IPS-NIHi7 (cell line): ENCODE results near the gene LEP.

Experiments
- DNase-seq: peaks from one replicate; pipeline ENCODE4 v3.0.0; 2012; ENCODE audit warnings: mixed read lengths; ENCODE audit errors: extremely low spot score

Gene LEP

DNA sequence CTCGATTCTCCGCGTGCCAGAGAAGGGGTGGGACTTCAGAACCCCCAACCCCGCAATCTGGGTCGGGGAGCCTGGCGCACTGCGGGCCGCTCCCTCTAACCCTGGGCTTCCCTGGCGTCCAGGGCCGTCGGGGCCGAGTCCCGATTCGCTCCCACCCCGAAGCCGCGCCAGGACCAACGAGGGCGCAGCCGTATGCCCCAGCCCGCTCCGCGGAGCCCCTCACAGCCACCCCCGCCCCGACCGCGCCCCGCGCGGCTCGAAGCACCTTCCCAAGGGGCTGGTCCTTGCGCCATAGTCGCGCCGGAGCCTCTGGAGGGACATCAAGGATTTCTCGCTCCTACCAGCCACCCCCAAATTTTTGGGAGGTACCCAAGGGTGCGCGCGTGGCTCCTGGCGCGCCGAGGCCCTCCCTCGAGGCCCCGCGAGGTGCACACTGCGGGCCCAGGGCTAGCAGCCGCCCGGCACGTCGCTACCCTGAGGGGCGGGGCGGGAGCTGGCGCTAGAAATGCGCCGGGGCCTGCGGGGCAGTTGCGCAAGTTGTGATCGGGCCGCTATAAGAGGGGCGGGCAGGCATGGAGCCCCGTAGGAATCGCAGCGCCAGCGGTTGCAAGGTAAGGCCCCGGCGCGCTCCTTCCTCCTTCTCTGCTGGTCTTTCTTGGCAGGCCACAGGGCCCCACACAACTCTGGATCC is at the start of gene LEP:
LEP (plus strand) TSS at position 583 of the 691 bp plus-strand sequence. CDS start 10,741 bp downstream, outside the sequence.
- no peak for DNase-seq

DNA sequence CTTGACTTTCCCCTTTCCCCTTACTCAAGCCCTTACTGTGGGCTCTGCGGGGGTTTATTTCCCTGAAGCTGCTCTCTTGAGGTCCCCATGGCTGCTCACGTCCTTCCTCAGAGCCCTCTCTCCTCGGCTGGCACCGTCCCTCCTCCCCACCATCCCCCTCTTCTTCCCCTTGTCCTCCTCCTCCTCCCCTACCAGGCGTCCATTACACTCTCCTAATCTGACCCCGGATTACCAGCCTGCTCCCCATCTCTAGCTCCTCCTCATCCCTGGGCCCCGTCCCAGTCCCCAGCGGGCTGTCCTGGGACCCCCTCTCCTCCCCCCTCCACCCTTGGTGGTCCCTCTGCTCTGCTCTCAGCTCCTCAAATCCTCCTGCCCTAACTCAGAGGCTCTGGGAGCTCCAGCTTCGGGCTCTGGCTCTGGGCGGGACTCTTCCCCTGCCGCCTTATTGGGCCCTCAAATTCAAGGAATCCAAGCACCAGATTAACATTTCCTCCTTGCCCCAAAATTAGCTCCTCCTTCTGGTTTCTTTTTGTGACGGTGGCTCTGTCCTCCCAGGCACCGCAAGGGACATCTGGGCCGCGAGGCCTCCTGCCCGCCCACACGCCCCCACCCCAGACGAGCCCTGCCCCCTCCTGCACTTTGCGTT is 48.5 kb upstream of the LEP start:
- DNase-seq: no peak

DNA sequence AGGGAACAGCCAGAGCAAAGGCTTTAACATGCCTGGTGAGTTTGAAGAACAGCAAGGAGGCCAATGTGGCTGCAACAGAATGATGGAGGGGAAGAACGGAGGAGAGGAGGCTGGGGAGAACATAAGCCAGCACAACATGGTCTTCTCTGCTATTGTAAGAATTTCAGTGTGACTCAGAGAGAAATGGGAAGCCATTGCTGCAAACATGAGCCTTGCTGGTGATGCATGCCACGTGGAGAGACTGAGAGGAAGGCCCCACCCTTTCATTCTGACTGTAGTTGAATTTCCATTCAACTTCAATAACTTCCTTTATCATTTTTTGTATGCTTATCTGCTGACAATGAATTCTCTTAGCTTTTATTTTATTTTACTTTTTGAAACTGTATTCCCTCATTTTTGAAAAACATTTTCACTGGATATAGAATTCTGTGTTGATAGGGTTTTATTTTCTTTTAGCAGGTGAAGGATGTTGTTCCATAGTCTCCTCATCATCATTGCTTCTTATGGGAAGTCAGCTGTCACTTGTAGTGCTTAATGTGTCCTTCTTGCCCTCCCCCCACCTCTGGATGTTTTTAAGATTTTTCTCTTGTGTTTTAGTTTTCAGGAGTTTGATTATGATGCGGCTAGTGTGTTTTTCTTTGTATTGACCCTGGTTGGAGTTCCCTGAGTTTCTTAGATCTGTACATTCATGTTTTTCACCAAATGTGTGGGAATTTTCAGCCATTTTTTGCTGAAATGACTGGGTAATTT is 46.4 kb upstream of the LEP start:
- DNase-seq: no peak

DNA sequence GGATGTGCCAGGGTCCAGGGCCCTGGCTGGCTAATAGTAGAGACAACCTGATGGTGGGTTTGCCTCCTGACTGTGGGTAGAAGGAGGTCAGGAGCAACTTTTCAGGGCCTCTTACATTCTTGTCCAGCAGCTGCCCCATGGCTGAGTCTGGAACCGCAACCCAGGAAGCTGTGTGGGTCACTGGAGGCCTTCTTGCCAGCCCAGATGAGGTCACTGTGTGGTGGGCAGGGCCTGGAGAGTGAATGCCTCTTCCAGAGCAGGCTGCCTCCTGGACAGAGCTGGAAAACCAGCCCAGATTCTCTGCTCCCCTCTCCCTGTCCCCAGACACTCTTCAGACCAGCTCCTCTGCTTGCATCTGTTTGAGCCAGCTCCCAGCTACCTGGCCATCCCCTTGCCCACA is 43.5 kb upstream of the LEP start:
- DNase-seq: no peak

DNA sequence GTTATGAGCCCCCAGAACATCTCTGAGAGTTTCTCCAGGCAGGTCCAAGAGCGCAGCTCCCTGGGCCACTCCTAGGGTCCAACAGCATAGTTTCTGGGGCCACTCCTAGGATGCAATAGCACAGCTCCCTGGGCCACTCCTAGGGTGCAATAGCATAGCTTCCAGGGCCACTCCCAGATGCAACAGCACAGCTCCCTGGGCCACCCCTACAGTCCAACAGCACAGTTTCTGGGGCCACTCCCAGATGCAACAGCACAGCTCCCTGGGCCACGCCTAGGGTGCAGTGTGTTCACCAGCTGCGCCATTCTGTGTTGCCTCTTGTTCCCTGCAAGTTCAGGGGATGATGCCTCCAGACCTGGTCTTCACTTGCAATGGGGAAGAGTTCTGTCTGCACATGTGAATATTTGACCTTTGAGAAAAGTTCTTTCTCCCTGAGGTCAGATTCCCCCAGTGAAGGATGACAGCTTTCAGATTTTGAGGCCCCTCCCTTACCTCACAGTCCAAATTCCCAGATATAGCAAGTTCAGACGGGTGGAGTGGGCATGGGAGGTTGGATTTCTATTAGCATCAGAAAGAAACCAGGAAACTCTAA is 43.0 kb upstream of the LEP start:
- no peak for DNase-seq

DNA sequence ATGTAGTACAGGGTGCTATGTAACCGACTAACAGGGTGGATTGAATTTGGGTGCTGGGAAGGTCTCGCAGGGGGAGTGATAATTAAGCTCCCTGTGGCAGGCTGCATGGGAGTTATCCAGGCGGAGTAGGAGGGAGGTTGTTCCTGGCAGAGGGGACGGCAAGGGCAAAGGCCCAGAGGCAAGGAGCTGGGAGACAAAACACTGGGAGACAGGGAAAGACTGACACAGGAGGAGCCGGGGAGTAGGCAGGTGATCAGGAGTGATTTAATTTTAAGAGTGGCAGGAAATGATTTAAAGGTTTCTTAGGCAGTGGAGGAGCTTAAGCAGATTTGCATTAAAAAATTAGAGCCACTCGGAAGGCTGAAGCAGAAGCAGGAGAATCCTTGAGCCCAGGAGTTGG is 40.7 kb upstream of the LEP start:
- DNase-seq: no peak

DNA sequence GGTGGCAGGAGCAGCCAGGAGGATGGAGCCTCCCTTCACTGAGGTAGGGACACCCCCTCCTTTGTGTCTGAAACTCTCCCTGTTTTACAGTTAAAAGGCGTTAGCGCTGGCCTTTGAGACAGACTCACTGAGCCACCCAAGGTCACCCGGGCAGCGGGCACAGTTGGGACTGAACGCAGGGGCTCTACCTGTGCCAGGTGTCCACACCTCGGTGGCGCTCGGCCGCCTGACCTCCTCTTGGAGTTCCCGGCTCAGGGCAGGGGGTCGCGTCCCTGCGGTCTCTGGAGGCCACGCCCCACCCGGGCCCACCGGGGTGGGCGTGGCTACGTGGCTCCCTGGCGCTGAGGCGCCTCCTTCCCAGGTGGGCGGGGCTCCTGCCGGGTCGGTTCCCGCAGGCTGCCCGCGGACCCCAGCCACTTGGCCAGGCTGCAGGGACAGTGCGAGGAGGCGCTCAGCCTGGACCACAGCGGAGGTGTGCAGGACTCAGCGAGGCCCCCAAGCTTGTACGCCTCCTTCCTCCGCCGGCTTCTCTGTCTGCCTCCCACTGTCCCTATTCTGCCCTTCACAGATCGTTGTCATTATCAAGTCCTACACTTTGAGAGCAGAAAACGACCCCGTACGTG is 39.9 kb upstream of the LEP start:
- peak; percentile 99 for DNase-seq

DNA sequence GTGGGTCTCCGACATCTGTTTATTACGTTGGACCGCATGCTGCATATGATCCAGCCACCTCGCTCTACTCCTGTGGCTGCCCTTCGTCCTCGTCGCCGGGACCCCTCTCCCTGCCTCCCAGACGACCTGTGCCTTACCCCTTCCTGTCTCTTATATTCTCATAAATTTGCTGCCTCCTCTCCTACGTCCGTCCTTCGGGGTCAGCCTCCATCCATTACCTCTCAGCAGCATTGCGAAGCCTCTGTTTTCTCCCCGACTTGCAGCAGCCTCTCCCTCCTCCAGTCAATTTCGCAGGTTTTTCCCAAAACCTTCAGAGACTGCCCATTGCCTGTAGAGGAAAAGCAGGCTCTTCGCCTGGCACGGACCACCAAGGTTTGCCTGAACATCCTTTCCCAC is 39.4 kb upstream of the LEP start:
- DNase-seq: no peak

DNA sequence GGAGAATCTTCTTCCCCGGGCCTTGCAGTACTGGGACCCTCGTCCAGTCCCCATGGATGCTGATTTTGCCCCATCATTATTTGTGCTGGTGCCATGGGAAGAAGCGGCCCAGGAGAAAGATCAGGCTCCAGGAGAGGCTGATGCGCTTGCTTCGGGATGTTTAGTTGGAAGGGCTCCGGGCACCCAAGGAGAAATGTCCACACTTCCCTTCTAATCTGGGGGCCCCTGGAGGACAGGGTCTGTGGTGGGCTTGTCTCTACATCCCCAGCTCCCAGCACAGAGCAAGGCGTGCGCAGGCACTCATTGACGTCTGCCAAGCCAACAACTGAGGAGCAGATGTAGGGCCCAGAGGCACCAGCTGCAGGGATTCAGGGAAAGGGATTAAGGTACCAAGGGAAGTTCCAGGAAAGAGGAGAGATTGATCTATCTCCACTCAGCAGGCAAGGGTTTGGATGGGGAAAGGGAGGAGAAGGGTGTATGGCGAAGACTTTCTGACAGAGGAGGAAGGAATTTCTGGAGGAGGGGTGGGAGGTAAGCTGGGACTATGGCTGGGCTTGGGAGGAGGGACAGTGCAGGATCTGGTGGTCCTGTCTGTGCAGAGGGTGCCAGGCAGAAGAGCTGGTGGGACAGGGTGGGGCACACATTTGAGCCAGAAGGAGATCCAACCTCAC is 38.7 kb upstream of the LEP start:
- no peak for DNase-seq

DNA sequence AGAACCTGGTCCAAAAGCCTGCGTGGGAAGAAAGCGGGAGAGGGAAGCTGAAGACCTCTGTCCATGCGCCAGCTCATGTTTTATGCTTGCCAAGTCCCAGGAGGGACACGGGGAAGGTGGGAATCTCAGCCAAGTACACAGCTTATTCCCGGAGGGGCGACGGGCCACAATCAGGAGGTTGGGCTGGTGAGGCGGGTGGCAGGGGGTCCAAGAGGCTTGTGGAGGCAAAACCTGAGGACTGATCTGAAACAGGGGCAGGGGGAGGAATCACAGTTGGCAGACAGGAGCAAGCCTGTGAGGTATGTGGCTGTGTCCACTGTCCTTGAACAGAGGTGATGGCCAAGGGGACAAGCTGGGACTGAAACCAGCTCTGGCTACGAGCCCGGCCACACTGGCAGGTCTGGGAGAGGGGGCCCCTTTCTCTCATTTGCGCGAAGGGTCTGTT is 38.0 kb upstream of the LEP start:
- no peak for DNase-seq

DNA sequence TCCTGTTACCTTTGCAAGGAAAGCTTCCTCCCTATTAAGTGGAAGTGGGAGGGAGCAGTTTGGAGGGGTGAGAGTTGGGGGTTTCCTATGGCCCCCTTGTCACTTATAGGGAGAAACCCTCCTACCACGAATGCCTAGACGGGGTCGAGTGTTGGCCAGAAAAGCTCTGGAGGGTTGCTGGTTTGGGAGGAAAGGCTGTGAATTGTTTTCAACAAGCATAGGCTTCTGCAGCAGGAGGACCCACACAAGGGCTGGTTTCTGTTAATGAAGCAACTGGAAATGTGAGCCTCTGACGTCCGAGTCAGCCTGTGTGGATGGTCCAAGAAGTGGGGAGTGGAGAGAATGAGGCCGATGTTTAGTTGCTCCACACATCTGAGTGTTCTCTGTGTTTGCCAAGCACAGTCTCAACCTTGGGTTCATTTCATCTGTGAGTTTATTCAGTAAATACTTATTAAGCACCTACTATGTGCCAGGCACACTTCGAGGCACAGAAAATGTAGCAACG is 37.3 kb upstream of the LEP start:
- no peak for DNase-seq

DNA sequence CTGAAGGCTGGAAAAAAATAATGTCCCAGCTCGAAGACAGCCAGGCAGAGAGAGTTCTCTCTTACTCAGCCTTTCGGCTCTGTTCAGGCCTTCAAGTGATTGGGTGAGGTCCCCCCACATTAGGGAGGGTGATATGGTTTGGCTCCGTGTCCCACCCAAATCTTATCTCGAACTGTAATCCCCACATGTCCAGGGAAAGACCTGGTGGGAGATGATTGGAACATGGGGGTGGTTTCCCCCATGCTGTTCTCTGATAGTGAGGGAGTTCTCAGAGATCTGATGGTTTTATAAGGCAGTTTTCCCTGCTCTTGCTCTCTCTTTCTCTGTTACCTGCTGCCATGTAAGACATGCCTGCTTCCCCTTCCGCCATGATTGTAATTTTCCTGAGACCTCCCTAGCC is 36.6 kb upstream of the LEP start:
- DNase-seq: no peak

DNA sequence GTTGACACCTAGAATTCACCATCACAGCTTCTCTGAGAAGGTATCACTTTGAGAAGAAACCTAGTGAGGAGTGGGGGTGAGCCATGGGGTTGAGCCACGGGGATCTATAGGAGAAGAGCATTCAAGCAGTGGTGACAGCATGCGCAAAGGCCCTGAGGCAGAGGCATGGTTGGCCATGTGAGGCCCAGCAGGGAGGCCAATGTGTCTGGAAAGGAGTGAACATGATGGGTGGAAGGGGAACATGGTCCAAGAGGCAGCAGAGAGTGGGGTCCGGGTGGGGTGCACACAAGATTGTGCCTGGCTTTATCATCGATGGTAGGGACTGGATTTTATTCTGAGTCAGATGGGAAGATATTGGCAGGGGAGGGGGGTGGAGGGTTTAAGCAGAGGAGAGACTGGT is 36.0 kb upstream of the LEP start:
- no peak for DNase-seq

DNA sequence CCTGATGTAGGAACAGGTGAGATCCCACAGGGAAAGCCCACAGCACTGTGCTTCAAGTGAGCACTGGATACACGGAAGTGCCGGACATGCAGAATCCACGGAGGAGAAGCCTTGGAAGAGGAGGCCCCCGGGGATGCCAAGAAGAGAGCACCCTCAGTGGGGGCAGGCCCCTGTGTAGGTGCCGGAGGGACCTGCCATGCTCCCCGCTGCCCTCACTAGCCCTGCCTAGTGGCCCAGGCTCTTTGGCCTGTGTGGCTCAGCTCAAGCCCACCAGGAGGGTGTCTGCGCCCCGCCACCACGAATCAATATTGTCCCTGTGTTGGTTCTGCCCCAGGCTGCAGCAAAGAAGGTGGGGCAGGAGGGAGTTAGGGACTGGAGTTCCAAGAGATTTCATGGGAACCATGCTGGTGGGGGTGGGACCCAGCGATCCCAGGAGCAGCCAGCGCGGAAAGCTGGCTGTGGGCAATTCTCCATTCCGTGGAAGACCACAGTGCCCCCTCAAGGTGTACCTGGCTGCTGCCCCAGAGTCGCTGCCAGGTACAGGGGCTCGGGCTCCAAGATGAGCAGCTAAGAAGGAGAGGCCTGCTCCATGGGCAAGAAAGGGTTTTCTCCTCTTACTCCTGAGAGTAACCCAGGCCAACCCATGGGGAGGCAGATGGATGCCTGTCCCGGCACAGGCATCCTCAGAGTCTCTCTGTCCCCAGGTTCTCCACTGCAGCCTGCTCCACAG is 34.9 kb upstream of the LEP start:
- no peak for DNase-seq

DNA sequence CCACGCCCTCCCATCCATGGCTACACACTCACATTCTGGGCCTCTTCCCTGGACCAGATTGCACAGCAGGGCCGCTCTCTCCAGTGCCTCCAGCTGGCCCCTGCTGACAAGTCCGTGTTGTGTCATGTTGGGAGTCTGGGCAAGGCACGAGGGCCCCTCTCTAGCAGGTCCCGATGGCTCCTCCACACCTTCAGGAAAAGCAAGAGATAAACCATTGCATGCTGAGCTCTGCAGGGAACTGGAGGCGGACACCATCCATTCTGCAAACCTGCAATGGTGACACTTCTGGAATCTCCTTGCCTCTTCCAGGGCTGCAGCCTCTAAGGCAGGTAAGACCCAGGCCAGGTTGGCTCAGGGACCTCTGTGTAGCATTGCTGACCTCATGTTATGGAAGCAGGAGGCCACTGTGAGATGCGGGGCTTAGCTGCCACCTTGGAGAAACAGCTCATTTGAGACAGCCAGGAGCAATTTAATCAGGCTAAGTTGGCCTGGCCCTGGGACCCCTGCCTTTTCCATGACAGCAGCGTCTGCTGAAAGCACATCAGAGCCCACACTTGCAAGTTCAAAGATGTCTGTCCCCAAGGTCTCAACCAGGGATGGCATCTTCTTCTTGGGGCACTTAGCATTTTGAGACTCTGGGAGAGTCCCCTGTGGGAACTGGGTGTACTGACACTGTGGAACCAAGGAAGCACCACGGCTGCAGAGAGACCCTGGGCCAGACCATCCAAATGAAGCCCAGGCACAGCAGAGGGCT is 34.2 kb upstream of the LEP start:
- DNase-seq: no peak

DNA sequence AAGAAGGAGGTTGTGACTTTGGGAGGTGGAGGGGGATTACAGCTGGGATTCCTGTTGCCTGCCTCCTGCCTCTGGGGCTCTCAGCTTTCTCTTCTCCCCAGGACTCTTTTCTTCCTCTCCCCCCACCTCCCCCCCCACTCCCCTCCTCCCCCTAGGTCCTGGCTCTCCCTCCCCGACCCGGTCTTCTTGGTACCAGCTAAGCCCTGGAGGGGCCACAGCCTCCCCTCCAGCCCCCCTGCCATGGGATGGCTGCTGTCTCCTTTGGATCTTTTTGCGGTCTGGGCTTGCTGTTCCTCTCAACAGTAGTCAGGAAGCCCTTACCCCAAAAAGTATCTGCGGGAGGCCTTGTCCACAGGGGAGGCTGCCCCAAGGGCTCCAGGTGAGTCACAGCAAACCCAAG is 33.5 kb upstream of the LEP start:
- DNase-seq: no peak

DNA sequence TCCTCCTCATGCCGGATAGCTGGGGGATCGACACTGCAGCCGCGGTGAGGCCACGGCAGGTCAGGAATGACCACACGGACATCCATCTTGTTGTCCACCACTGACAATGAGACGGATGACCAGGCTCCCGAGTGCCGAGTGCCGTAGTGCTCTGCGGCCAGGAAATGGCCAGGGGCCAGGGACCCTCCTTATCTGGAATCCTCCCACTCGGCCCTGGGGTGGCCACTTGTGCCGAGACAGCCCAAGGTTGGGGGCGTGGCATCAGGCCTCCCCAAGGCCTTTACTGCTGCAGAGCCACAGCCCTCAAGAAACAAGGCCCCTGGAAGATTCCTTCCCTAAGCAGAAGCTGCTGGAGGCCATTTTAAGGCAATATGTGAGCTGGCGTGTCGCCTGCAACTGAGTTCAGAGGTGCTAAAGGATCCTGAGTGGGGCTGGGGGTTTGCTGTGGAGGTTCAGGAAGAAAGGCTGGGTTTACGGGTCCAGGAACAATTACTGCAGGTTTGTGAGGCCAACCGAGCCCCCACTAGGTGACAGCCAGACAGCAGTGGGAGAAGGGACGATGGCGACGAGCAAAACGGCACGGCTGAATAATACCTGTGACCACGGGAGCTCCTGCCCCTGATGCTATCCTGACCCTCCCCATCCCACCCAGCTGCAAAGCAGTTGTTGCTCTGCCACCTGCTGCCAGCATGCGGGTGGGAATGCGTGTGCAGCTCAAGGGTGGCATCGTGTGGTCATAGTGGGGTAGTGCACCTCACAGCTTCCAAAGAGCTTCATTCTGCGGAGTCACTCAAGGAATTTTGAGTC is 31.6 kb upstream of the LEP start:
- peak; percentile 90 for DNase-seq

DNA sequence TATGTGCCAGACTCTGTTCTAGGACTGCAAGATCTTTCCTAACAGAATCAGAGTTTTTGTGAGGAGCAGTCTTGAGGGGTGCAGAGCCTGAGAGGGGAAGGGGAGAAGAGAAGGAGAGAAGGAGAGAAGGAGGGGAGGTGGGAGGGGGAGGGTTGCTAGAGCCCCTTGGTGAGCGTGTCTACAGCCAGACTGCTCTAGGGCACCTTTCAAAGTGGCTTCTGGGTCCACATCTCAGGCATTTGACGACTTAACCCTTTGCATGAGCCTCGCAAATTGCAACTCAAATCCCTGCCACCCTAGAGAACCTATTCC is 31.1 kb upstream of the LEP start:
- DNase-seq: no peak
